ENCODE results near the gene SMIM7. TPM values are rescaled to one million over a fixed set of nuclear protein-coding genes. Genes with fewer than 3 reads are reported as not detected.
A peak's percentile ranks its signal among the peaks of the same experiment; 100 is the strongest.

SMIM7 gene
- total RNA-seq, 1 donor from 2014 or later = 30.8 TPM

DNA sequence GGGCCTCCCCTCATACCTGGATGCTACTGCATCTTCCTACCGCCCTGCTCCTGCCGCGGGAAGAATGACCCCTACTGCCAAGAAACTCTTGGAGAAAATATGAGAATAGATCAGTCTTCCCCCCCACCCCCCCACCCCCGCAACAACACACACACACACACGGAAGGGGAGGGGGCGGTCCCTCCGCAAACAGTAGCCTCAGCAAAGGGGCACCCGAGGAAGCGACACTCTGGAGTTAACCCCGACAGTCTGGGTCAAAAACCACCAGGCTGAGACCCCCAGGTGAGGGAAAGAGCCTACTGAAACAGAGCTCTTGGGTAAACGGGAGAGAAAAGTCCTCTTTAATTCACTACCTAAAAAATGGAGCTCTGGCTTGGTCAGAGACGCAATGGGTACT, 33.1 kb downstream of the SMIM7 start:
- intact Hi-C loops (cut with micrococcal nuclease) = no loop called here
- H3K4me1 ChIP-seq = peaks cover 81% of the 10 kb centered on the region
- peak overlapping the region; percentile 98 for H3K27ac ChIP-seq (replicated peaks)

DNA sequence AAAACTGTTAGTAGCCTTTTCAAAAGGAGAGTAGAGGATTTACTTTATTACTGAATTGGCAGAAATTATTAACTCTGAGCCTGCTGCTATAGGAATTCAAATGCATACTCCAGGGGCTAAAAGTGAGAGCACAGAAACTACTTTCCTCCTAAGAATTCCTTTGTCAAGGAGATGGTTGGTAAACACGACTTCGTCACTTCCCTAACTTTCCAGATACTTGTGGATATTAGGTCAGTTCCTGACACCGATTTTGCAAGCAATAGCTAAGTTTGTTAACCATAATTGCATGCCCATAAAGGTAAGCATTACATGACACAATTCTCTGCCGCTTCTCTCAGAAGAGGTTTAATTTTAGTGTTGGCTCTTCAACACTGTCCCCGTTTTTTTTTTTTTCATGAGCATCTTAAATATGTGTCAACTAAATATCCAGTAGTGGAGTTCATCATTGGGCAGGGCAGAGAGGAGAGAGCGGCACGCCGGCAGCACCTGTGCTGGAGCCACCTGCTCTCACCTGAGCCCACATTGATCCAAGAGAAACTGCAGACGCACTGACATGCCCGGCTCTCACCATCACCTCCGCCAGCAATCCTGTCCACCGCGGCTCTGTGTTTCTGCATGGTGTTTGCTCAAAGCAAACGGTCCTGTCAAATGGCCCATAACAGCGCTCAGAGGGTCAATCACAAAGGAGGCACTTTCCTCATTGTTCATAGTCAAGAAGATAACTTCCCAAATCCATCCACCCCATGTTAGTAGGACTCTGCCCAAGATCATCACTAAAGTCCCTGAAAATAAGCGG, 34.6 kb downstream of the SMIM7 start:
- no peak for DNase-seq

More for the DNA sequence above, 33.1 kb downstream of the SMIM7 start:
- Histone ChIP-seq H3K4me3 (peak overlapping the region; percentile 97), H3K36me3 (peaks cover 15% of the 10 kb centered on the region), H3K9me3 (replicated peaks) (no peaks in the 10 kb centered on the region), H3K27me3 (ENCODE audit: low read depth) (no peaks in the 10 kb centered on the region)
- no peak for DNase-seq
- TF ChIP-seq, protein P1, sequence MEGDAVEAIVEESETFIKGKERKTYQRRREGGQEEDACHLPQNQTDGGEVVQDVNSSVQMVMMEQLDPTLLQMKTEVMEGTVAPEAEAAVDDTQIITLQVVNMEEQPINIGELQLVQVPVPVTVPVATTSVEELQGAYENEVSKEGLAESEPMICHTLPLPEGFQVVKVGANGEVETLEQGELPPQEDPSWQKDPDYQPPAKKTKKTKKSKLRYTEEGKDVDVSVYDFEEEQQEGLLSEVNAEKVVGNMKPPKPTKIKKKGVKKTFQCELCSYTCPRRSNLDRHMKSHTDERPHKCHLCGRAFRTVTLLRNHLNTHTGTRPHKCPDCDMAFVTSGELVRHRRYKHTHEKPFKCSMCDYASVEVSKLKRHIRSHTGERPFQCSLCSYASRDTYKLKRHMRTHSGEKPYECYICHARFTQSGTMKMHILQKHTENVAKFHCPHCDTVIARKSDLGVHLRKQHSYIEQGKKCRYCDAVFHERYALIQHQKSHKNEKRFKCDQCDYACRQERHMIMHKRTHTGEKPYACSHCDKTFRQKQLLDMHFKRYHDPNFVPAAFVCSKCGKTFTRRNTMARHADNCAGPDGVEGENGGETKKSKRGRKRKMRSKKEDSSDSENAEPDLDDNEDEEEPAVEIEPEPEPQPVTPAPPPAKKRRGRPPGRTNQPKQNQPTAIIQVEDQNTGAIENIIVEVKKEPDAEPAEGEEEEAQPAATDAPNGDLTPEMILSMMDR (IDR thresholded peaks at IDR 0.05; ENCODE audit: borderline replicate concordance) = no peak

DNA sequence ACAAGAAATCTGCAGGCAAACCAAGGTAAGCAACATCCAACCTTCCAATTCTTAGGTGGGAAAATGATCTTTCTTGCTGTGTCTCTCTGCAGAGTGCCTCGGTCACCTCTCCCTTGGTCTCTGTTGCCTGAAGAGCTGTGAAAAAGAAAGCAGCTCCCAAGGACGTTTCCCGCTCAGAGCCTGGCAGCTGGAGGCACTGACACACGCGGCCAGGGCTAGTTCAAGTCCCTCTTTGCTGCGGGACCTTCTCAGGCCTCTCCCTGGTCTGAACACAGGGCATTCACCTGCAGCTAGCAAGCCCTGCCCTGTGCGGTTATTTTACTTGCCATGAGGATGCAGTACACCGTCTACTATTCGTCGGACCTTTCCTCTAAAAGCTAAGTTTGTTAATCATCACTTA, 35.7 kb downstream of the SMIM7 start:
- TF ChIP-seq, protein P1 (IDR thresholded peaks at IDR 0.05; ENCODE audit: borderline replicate concordance) = no peak
- Histone ChIP-seq H3K4me1 (peaks cover 95% of the 10 kb centered on the region), H3K27ac (replicated peaks) (no peak overlapping the region), H3K36me3 (no peaks in the 10 kb centered on the region), H3K4me3 (no peak overlapping the region), H3K9me3 (replicated peaks) (no peaks in the 10 kb centered on the region), H3K27me3 (ENCODE audit: low read depth) (no peaks in the 10 kb centered on the region)
- intact Hi-C loops (cut with micrococcal nuclease) = no loop called here
- no peak for DNase-seq

More for the DNA sequence above, 34.6 kb downstream of the SMIM7 start:
- H3K27me3 ChIP-seq (ENCODE audit: low read depth) = no peaks in the 10 kb centered on the region
- no peaks in the 10 kb centered on the region for H3K9me3 ChIP-seq (replicated peaks)
- peak overlapping the region; percentile 54 for H3K27ac ChIP-seq (replicated peaks)
- H3K36me3 ChIP-seq = peaks cover under 1% of the 10 kb centered on the region
- H3K4me3 ChIP-seq = peak overlapping the region; percentile 5
- peaks cover 95% of the 10 kb centered on the region for H3K4me1 ChIP-seq
- intact Hi-C loops (cut with micrococcal nuclease) = no loop called here
- TF ChIP-seq, protein P1 (IDR thresholded peaks at IDR 0.05; ENCODE audit: borderline replicate concordance) = no peak

DNA sequence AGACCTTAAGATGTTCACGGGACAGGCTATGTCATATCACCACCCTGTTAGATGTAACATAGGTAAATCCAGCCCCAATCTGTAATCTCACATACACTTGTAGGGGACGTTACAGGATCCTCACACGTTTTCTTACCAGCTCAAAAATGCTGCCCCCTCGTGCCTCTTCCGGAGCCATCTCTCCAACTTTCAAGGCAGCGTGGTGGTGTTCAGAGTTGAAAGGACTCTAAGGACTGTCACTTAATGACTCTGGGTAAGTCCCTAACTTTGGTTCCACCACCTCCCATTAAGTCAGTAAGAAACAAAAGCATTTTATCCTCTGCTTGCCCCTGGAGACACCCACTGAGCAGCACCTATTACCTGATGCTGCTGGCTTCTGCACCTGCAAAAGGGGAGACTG, 36.4 kb downstream of the SMIM7 start:
- H3K4me1 ChIP-seq = peaks cover 95% of the 10 kb centered on the region
- H3K27ac ChIP-seq (replicated peaks) = no peak overlapping the region
- intact Hi-C loops (cut with micrococcal nuclease) = no loop called here
- H3K27me3 ChIP-seq (ENCODE audit: low read depth) = no peaks in the 10 kb centered on the region
- H3K36me3 ChIP-seq = no peaks in the 10 kb centered on the region
- no peaks in the 10 kb centered on the region for H3K9me3 ChIP-seq (replicated peaks)
- H3K4me3 ChIP-seq = no peak overlapping the region
- TF ChIP-seq, protein P1 (IDR thresholded peaks at IDR 0.05; ENCODE audit: borderline replicate concordance) = no peak
- no peak for DNase-seq

DNA sequence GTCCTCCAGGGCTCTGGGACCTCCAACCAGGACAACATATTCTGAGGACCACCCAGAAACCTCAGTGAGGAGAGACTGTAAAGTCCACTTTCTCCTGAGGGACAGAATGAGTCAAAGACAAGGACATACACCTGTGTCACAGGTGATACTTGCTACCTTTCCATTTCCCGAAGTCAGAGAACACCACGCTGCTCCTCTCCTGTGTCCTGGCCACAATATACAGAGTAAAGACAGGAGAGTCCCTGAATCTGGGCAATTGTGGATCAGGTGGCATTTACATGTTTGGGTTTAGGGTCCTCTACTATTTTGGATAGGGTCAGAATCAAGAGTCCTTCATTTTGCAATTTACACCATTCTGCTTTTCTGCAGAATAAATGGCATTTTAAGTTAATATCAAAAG, 36.9 kb downstream of the SMIM7 start:
- Histone ChIP-seq H3K27me3 (ENCODE audit: low read depth) (no peaks in the 10 kb centered on the region), H3K4me3 (no peak overlapping the region), H3K36me3 (no peaks in the 10 kb centered on the region), H3K9me3 (replicated peaks) (no peaks in the 10 kb centered on the region), H3K27ac (replicated peaks) (no peak overlapping the region), H3K4me1 (peaks cover 97% of the 10 kb centered on the region)
- no peak for DNase-seq
- TF ChIP-seq, protein P1 (IDR thresholded peaks at IDR 0.05; ENCODE audit: borderline replicate concordance) = no peak
- intact Hi-C loops (cut with micrococcal nuclease) = no loop called here
